ENCODE measurements around the gene B4GALT4. TPM values are rescaled to one million over a fixed set of nuclear protein-coding genes. Genes with fewer than 3 reads are reported as not detected.

B4GALT4 gene
- polyA plus RNA-seq, 12 donors: 8.9 to 20.5 (median 12.8) TPM; not detected in 1

GRCh38 chr3:119239206-119239820 is 1.4 kb downstream of the B4GALT4 start:
- no peak for DNase-seq

GRCh38 chr3:119238363-119238762 is 2.3 kb downstream of the B4GALT4 start:
- no peak for DNase-seq

GRCh38 chr3:119237299-119237698 is 3.4 kb downstream of the B4GALT4 start:
- DNase-seq: no peak

DNA sequence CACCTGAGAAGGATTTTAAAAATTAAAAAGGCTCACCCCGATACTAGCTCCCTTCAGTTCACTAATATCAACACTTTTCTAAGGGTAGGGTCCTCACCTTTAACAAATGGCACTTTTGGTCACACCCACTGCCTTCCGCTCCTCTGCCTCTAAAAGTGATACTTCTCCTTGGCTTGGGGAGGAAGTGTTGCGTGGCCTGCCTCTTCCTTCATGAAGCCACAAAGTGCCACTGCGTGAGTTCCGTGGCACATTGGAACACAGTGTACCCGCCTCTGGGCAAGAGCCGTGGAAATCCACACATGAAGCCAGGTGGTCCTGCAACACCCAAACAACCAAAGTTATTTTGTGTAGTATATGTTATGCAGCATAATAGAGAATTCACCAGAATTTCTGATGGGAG is 3.9 kb downstream of the B4GALT4 start:
- DNase-seq: no peak

- DNase-seq: no peak
Measured at GRCh38 chr3:119235151-119235550, 5.5 kb downstream of the B4GALT4 start.

DNA sequence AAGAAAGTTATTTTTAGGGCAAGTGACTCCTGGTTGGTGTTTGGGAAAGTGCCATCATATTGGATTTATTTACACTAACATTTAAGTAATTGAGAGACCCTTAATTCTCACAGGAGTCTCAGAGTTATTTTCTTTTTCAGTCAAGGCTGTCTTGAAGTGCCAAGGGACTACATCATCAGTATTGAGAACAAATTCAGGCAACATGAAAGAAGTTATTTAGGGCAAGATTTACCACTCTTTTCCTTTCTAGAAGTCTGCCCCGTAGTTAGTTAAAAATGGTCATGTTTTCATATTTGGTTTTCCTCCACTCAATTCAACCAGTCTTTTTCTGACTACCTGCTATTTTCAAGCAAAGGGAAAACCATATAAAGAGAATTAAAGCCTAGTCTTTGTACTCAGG is 6.1 kb downstream of the B4GALT4 start:
- DNase-seq: no peak

DNA sequence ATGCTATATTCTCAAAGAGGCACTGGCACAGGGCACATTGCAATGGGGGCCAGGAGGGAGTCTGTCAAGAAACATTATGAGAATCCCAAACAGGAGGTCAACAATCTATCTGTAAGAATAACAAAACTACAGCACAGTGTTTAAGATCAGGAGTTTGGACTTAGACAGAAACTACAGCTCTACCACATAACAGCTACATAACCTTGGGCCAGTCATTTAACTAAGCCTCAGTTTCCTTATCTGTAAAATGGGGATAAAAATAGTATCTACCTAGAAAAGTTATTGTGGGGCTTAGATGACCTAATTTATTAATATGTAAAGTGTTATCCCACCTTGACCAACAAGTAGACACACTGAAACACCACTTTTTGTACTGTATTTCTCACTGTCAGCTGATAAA is 9.9 kb downstream of the B4GALT4 start:
- no peak for DNase-seq

DNA sequence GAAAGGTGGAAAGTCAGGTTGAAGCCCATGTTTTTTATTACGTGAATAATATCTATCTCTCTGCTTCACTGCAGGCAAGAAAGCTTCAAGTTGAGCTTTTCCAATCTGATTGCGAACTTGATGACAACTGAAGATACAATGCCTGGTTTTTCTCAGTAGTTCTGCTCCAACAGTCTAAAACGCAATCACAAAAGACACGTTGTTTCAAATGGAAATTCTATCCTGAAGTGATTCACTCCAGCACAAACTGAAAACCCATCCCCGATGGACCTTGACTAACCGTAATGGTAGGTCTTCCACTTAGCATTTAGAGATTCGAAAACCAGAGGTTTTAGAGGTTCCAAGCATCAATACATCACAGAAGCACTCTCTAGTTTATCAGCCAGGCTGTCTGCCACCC is 10.6 kb downstream of the B4GALT4 start:
- DNase-seq: no peak

- no peak for DNase-seq
Measured at GRCh38 chr3:119229190-119229589, 11.5 kb downstream of the B4GALT4 start.

GRCh38 chr3:119228373-119229145 is 12.1 kb downstream of the B4GALT4 start:
- no peak for DNase-seq

- no peak for DNase-seq
Measured at GRCh38 chr3:119227070-119227850, 13.4 kb downstream of the B4GALT4 start.

GRCh38 chr3:119225121-119225520 is 15.6 kb downstream of the B4GALT4 start:
- DNase-seq: no peak

- DNase-seq: no peak
Measured at GRCh38 chr3:119223511-119223910, 17.2 kb downstream of the B4GALT4 start.

- no peak for DNase-seq
Measured at GRCh38 chr3:119222391-119222790, 18.3 kb downstream of the B4GALT4 start.

DNA sequence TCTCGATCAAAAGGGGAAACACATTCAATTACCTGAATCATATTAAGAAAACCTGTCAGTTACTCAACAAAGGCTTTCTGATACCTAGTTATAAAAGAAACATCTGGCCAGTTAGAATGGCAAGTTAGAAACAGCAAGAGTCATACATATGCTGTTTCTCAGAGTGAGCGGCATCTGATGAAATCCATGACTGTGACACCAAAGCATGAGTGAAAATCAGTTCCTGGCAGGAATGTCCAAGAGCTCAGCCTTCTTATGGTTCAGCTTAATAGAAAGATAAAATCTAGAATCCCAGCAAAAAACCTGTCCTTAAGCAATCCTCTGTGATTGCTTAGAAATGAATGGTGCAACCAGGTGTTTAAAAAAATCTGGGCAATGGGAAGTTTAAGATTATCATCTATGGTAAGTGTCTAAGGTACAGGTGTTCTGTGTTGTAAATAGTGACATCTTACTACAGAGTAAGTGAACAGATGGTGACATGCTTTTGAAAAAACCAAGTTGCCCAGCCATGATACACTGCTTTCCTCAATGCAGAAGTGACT is 18.8 kb downstream of the B4GALT4 start:
- no peak for DNase-seq

DNA sequence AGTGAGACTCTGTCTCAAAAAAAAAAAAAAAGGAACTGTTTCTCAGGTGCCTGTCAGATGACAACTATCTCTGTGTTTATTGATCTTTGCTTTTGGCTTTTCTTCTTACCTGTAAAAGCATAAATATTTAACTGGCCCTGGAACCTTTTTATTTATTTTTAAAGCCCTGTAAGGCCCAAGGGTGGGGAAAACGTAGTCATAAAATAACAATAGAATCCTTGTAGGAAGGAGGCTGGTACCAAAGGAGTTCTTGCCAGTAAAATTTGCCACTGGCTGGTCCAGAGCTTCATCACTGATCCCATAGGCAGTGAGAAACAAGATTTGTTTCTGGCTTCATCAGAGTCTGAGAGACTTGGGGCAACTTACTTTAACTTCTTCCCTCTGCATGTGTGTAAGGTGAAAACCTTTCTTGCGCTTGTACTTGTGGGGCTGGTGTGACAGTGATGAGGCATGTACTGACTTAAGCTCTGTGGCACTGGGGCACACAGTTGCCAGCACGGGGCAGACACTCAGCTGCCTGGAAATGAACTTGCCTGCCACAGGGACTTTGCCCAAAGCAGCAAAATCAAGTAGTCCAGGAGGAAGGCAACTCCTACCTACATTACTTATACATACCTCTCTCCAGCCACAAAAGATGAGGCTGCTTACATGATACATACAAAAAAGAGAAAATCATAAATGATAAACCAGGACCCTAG is 19.6 kb downstream of the B4GALT4 start:
- no peak for DNase-seq

DNA sequence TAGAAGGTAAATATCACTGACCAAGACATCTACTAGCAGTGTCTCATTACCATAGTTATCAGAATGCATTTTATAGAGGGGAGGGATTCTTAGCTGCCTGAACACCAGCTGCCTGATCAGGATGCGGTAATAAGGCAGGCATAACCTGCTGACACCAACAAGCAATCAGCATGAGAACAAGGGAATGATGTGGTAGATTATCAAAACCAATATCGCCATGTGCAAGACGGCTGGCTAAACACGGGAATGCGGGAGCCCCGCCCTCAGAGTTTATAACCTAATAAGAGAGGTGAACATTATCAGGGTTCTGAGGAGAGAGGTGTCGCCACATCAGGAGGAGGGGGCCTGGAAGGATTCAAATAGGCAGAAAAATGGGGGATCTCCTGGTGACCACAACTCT is 20.5 kb downstream of the B4GALT4 start:
- DNase-seq: no peak

- DNase-seq: no peak
Measured at GRCh38 chr3:119219069-119219468, 21.6 kb downstream of the B4GALT4 start.

DNA sequence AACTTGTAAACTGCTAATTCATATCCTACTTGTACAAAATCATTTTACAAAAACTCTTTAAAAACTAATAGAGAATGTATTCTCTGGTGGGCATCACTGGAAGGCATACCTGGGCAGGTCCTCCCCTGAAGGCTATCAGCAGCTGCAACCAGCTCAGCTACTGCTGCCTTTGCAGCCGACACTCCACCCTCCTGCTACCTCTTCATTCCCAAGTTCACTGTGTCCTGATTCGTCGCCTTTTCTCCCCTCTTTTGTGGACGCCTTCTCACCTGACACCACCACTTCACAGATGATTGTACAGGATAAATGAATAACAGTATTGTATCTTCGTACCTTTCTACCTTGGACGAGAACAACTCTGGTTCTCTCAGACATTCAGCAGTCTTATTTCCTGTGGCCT is 28.9 kb downstream of the B4GALT4 start:
- no peak for DNase-seq

DNA sequence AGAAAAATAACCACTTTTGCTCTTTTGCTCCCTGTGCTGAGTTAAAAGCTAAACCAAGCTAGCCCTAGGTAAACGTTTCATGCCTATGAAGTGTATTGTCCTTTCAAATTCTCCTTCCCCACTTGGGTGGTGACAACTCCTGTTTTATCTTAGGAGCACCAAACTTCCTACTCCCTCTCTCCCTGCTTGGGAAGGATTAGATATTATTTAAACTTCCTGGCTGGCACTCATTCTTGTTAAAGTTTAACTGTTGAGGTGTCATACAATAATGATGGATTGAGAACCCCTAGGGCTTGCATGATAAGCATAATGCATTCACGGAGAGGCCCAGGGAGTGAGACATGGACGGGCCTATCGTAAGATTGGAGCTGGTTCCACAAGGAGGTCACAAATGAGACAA is 29.5 kb downstream of the B4GALT4 start:
- no peak for DNase-seq

GRCh38 chr3:119207512-119207875 is 33.2 kb downstream of the B4GALT4 start:
- DNase-seq: no peak

Data from muscle of arm (tissue), 12 donors.